ENCODE measurements around the gene PPP1R3G.

The PPP1R3G gene

DNA sequence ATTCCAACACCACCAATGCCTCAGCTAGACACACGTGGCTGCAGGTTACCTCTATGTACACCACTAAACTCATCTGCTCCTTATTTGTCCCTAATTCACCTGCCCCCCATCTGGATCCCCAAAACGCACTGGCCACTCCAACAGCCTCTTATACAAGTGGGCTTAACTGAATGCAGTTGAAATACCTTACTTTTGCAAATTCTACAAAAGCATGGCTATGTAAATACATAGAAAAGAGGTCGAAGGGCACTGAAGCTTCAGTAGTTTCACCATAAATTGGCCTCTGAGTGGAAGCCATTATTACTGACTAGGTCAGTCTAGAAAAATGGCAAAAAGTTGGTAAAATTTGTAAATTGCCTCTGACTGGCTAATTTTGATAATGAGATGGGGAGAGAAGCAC is 11.1 kb upstream of the PPP1R3G start:
- DNase-seq, result no peak

DNA sequence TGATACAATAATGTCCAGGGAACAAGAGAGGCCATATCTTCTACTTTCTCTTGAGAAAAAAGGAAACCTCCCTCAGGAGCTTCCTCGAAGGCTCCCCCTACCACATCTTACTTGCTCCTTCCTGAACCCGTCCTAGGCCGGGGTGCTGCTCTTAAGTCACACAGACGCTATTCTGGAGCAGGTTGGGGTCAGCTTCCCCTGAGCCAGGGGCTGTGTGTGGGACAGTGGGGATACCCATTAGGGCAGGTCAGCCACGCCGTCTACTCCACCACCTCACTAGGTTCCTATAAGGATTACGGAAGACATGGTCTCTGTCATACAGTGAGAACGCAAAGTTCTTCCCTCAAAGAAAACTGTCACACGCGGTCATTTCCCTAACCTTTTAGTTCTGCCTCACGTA is 8.2 kb upstream of the PPP1R3G start:
- DNase-seq, result no peak

DNA sequence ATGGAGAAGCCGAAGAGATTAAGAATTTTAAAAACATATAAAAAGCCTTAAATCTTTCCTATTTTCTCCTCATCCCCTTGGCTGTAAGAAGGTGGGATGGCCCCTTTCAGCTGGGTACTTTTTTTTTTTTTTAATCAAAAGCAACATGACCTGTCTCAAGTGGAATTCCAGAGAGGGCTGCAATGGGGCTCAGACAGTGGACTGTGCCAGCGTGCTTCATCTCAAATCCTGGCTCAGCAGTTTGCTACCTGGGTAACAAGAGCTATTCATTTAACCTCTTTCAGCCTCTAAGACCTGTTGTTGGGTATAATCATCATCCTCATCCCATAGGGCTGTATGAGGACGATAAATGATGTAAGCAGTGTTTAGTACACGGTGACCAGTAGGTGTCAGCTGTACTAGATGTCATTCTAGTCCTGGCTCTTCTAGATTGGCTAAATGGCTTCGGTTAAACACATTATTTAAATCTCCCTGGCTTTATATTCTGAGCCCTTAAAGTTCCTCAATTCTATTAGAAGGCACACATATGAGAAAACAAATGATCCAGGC is 6.9 kb upstream of the PPP1R3G start:
- DNase-seq, result peak; percentile 35

DNA sequence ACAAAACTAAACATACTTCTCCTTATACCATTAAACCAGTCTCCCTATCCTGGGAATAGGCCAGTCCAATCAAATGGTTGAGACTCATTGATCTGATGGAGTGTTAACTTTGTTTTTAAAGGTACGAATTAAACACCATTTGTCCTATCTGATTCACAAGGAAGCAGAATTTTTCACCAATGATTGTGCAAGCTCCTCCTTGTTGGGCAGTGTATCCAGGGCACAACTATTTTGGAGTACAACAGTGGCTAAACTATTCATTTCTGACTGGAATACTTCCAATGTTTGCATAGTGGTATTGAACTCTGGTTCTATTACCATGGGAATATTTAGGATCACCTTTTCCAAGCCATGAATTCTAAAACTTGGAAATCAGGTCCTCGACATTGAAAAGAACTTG is 5.4 kb upstream of the PPP1R3G start:
- DNase-seq, result no peak

DNA sequence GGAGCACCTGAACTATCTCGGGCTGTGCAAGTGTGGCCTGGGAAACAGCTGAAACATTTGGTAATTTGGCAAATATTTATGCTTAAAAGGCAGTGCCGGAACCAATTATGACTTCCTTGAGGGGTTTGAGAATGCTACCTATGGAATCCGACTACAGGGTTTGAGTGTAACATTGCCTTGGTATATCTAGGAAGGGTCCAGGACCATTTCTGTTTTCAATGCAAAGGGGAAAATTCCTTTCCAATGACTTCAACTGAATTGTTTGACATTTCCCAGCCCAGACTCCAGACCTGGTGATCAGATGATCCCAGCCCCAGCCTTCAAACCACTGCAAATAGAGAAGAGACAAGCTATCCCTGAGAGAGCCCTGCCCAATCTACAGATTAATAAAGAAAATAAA is 4.6 kb upstream of the PPP1R3G start:
- no peak for DNase-seq

DNA sequence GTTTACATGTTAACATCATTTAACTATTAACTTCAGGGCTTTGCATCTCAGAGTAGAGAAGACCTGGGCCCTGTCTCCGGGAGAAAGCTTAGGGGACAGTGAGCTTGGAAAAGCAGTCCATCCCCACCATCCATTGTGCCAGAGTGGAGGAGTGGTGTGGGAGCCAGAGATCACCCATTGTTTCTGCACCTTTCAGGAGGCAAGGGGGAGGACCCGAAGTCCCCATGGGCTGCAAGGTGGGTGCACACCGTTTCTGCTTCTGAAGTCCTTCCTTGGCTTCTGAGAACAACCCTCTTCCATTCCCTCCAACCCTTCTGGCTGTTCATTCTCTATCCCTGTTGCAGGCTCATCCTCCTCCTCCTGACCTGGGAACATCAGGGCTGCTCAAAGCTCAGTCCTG is 4.0 kb upstream of the PPP1R3G start:
- DNase-seq, result no peak

DNA sequence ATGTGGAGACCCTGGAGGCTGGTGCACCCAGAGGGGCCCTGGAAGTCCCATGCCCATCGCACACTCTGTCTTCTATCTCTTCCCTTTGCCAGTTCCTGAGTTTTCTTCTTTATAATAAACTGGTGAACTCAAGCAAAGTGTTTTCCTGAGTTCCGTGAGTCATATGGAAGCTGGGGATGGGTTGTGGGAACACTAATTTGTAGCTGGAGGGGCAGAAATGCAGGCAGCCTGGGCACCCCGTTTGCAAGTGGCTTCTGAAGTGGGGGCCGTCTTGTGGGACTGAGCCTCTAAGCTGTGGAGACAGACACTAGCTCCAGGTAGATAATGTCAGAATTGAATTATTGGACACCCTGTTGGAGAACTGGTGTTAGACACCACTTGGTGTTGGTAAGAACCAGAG is 3.2 kb upstream of the PPP1R3G start:
- DNase-seq, result no peak

DNA sequence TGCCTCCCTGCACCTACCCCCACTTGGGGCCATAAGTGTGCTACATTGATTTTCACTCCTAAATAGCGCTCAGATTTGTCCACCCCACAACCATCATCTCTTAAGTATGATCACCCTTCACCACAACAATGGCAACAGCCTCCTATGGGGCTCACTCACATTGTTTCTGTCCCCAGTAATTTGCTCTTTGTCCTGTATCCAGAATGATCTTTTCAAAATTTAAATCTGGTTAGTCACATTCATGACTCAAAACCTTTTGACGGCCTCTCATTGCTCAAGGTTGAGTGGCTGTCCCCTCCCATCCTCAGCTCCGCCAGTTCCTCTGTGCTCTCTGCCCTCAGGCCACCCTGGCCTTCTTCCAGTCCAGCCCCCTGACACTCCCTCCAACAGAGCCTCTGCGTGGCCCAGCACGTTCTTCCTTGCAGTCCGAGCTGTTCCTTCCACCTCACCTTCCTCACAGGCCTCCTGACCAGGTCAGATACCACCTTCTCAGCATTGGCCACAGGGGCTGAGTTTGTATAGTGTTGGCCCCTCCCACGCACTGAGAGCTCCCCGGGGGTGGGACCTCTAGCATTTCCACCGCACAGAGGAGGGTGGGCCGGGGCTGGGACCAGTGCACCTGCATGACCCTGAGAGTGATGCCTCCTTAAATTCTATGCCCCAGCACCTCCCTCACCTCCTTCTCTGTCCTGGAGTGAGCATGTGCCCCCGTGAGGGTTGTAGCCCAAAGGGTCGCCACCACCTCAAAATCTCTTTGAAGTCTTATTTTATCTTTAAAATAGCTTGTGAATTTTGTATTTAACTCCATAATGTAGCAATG is 2.4 kb upstream of the PPP1R3G start:
- no peak for DNase-seq

DNA sequence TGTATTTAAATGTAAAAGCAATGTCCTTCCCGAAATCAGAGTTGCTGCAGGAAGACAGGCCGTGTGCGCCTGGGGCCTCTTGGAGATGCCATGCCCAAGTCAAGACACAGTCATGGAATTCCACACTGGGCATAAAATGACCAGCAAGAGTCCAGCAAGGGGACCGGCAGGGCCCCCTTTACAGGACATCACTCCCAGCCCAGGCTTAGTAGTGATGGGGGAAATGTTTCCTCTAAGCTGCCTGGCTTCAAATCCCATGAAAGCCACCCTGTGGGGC is 1.9 kb upstream of the PPP1R3G start:
- no peak for DNase-seq

DNA sequence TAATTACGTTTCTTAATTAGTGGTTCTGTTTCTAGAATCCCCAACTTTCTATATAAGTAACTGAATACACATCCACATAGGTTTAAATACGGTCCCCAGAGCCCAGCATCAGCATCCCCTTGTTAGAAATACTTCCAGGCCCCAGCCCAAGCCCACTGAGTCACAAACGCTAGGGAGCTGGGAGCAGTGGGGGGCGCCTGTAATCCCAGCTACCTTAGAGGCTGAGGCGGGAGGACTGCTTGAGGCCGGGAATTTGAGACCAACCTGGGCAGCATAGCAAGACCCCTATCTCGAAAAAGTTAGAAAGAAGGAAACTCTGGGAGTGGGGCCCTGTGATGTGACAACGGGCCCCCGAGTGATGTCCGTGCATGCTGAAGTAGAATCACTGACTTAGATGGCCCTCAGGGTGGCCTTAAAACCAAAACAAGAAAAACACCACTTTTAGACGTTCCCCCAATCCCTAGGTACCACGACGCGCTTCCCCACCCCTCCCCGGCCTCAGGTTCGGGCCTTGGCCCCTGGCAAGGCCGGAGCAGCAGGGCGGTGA is 1.3 kb upstream of the PPP1R3G start:
- no peak for DNase-seq

DNA sequence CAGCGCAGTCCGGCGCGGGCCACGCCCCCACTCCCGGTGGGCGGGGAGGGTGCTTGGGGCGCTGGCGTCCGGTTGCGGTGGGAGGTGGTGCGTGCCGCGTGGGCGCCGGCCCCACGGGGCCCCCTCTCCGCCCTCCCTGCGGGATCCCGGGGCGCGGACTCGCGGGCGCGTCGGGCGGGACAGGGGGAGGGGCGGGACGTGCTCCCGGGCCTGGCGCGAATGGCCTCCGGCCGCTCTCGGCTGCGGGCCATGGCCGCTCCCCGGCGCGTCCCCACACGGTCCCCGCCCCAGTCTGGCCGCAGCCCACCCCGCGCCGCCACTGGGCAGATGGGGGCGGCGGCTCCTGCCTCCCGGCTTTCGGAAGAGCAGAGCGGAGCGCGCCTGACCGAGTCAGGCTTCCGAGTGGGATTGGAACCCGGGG is 771 bp upstream of the PPP1R3G start:
- DNase-seq, result no peak

DNA sequence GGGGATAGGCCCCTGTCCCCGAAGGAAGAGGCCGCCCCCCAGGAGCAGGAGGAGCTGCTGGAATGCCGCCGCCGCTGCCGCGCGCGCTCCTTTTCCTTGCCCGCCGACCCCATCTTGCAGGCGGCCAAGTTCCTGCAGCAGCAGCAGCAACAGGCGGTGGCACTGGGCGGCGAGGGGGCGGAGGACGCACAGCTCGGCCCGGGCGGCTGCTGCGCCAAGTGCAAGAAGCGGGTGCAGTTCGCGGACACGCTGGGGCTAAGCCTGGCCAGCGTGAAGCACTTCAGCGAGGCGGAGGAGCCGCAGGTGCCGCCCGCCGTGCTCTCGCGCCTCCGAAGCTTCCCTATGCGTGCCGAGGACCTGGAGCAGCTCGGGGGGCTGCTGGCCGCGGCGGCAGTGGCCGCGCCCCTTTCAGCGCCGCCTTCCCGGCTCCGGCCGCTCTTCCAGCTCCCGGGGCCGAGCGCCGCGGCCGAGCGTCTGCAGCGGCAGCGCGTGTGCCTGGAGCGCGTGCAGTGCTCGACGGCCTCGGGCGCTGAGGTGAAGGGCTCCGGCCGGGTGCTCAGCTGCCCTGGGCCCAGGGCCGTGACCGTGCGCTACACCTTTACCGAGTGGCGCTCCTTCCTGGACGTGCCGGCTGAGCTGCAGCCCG is 630 bp downstream of the PPP1R3G start:
- peak; percentile 67 for DNase-seq

DNA sequence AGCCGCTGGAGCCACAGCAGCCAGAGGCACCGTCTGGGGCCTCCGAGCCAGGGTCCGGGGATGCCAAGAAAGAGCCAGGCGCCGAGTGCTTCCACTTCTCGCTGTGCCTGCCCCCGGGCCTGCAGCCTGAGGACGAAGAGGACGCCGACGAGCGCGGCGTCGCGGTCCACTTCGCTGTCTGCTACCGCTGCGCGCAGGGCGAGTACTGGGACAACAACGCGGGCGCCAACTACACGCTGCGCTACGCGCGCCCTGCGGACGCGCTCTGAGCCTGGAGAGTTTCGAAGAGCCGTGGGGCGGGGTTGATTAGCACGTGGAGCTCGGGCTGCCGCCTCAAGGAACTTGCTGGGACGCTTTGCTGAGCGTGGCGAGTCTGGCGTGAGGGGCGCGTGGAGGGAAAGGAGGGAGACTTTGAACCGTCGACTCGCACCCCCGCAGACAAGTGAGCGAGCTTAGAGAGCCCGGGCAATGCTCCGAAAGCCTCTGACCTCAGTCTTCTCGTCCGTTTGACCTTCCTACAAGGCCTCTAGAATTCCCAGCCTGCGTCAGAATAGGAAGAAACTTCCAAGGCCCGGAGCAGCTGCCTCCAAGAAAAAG is 1.3 kb downstream of the PPP1R3G start:
- DNase-seq, result peak; percentile 47

DNA sequence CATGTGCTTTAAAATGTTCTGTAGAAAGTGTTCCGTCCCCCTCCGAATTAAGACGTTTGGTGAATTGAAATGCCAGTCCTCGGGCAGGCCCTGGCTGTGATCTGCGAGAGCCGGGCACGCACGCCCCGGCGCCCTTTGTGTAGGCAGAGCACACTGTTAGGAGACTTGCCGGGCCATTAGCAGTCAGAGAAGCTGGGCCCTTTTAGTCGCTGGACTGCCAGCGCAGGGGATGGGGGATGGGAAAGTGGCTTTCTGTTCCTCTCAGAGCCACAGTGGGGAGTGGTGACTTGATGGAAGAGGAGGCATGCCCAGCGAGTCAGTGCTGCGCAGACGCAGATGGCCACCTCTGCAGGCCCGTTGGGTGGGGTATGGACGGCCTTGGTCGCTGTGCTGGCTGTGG is 2.2 kb downstream of the PPP1R3G start:
- DNase-seq, result peak; percentile 50

DNA sequence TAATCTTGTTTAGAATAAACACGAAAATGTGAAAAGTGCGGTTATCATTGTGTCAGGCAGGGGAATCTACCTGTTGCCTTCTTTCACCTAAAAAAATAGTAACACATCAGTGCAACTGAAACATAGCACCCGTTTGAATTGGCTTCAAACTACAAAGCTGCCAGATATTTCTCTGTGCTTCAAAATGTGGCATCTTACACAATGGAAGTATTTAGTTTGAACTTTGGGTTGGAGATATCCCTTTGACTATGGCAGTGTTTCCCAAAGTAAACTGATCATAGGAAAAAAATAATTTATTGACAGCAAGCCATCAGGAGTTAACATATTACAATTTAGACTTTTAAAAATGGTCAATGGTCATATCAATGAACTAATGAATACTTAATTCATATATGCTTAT is 3.6 kb downstream of the PPP1R3G start:
- no peak for DNase-seq

DNA sequence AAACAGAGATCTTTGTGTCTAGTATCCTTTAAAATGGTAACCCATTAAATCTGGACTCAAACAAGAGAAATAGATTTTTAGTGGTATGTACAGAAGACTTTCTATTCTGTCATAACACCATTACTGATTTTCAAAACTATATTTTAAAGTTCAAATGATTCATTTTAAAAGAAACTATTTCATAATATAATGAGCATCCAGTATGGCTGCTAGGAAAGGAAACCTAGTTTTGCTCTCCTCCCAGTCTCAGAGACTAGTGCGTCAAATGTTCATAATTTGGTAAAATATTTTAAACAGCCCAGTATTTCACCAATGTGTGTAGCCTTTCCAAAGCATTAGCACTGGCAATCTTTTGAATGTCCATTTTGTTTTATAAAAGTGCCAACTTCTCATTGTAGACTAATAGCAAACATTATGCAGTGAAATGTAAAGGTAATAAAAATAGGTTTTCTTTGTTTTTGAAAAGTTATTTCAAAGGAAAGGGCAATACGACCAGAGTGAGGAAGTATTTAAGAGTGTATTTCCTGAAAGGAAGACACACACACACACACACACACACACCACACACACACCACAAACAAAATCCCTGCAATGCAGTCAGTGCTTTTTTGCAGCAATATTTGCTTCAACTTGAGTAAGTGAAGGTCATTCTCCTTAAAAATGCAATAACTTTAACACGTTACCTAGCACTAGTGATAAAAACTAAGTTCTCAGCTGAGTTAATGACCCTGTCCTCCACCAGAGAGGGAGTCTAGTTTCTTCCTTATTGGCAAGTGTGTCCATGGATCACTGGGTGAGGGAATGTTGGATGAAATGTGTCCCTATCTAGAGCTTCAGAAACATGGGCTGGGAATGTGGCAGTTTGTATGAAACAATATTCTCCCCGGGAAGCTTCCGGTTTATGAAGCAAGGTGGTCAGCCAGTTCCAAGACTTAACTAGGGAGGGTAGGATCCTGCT is 4.6 kb downstream of the PPP1R3G start:
- no peak for DNase-seq

DNA sequence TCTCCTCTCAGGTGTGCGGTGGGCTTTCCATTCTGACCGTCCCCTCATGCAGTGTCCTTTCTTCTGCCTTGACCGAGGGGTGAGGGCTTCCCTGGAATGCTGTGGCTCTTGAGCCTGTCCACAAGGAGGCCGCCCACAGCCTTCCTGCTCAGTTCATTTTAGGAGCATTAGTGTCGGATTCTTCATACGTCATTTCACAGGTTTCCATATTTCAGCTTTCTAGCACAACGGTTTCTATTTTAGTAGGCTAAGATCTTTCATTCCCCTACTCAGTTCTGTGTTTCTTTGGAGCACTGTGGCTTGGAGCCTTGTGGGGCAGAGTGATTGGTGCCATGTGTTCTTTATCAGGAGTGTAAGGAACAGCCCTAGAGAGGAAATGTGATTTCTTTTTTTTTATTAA is 5.5 kb downstream of the PPP1R3G start:
- no peak for DNase-seq

DNA sequence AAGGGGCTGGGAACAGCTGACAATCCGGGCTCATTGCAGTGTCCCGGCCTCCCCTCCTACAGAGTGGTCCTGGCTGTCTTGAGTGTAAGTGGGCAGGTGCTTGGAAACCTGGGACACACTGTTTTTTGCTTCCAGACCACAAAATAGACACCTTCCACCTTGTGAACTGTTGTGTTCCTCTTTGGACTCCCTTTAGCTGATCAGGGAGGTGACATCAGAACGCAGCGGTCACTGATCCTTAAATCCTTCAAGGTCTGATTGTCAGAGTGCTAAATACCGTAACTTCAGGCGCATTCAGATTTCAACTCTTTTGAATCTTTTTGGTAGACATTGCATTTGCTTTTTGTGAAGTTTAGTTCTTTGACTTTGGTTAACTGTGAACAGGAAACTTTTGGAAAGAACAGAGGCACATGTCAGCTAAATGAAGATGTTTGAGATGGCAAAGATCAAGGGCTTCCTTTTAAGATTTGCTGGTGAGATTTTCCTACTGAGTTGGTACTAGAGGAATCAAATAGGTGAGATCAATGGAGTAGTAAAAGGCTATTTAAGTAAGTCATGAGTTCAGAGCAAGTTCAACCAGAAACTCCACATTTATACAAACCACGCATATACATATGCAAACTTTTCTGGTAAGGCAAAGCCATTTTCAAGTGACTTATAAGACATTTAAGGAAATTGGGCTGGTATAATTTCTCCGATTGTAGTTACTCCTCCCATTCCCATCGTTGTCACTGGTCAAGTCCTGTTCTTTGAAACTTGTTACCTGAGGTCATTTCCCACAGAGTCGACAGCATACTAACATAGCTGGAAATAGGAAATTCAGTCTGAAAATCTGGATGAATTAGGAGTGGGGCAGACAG is 6.3 kb downstream of the PPP1R3G start:
- no peak for DNase-seq

DNA sequence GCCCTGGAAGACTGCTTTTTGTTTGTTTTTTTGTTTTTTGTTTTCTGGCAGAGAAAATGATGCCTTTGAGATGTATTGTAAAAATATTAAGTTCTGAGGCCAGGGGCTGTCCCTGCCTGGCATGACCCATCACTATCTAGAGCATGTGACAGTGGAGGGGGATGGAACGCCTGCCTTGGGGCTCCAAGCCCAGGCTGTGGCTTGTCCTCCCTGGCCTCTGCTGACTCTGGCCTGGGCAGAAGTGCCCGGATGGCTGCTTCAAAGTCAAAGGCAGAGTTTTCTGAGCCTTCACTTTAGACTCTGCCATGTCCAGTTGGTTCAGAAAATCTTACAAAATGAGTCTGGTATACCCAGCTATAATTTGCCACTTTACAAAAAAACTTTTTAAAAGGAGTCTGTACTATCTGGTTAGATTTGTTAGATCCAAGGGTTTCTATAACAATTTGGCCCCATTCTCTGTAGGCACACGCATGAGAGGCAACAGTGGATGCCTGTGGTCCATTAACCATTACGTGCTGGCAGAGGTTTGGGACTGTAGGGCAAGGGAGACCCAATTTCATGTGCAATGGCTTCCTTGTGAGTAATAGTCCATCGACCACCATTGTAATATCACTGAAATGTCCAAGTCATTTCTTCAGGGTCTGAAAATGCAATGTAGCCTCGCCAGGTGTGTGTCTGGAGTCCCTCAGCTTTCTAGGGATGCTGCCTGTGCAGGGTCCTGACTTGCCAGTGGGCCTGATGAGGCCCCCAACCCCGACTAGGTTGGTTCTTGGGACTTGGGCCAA is 8.3 kb downstream of the PPP1R3G start:
- DNase-seq, result no peak

DNA sequence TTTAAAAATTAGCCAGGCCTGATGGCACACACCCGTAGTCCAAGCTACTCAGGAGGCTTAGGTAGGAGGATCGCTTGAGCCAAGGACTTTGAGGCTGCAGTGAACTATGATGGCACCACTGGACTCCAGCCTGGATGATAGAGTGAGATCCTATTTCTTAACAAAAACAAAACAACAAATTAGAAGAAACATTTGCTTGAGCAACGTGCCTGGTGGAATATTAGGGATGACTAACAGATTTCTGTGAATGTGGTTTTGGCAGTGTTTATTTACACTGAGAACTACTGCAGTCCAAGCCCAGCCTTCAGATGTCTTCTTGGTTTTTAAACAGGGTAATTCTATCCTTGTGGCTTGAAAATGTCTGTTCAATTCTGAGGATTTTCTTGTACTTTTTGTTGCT is 9.2 kb downstream of the PPP1R3G start:
- DNase-seq, result no peak

DNA sequence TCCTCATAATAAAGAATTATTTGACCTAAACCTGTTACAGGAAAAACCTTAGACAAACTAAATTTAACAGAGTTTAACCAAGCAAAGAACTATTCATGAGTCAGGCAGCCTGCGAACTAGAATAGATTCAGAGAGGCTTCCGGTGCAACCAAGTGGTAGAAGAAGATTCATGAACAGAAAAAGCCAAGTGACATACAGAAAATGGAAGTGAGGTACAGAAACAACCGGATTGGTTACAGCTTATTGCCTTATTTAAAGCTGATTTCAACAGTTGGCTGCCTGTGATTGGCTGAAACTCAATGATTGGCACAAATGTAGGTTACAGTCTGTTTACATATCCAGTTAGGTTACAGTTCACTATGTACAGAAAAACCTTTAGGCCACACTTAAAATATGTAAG is 10.1 kb downstream of the PPP1R3G start:
- no peak for DNase-seq

All from hematopoietic multipotent progenitor cell treated with erythropoietin and hydrocortisone succinate and interleukin-3 and kit ligand, for 4 days (in vitro differentiated cells).